ENCODE measurements around the gene ELL. TPM values are rescaled to one million over a fixed set of nuclear protein-coding genes. Genes with fewer than 3 reads are reported as not detected.

The ELL gene
- total and polyA plus RNA-seq, 9 of the 15 experiments (the other 6 are each of a cell fraction or from before 2014, with no cell fraction given) = 0.24 to 22.5 (median 4.1) TPM

- peak; percentile 33; the same call in 1 of the 2 replicates for TF ChIP-seq PKNOX1 (IDR thresholded peaks at IDR 0.05)
- no peak for TF ChIP-seq RHOXF2B (CRISPR knock-in tag; conservative IDR thresholded peaks at IDR 0.05)
- peak; percentile 77 for TF ChIP-seq RB1 (IDR thresholded peaks at IDR 0.05; ENCODE audit: low read depth)
- TF ChIP-seq, protein P1, sequence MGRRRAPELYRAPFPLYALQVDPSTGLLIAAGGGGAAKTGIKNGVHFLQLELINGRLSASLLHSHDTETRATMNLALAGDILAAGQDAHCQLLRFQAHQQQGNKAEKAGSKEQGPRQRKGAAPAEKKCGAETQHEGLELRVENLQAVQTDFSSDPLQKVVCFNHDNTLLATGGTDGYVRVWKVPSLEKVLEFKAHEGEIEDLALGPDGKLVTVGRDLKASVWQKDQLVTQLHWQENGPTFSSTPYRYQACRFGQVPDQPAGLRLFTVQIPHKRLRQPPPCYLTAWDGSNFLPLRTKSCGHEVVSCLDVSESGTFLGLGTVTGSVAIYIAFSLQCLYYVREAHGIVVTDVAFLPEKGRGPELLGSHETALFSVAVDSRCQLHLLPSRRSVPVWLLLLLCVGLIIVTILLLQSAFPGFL (CRISPR knock-in tag; IDR thresholded peaks at IDR 0.05) = no peak
- peak; percentile 92 to 94 (median 93) for TF ChIP-seq CTCF (IDR thresholded peaks at IDR 0.05 in 2 of 3, conservative IDR thresholded peaks at IDR 0.05 in 1 of 3; ENCODE audit: insufficient read depth in 2 of 3, low read depth in 1 of 3, low read length in 3 of 3)
- 0 out of 2 replicates have a peak, but pooled peaks have one; percentile 42 for TF ChIP-seq KLF16 (IDR thresholded peaks at IDR 0.05)
- TF ChIP-seq ZNF384 (IDR thresholded peaks at IDR 0.05; ENCODE audit: low read depth, low read length) = 0 out of 2 replicates have a peak, but pooled peaks have one; percentile 18
- 0 out of 2 replicates have a peak, but pooled peaks have one; percentile 15 for TF ChIP-seq BHLHE40 (IDR thresholded peaks at IDR 0.05; ENCODE audit: low read length)
- TF ChIP-seq, protein P2, sequence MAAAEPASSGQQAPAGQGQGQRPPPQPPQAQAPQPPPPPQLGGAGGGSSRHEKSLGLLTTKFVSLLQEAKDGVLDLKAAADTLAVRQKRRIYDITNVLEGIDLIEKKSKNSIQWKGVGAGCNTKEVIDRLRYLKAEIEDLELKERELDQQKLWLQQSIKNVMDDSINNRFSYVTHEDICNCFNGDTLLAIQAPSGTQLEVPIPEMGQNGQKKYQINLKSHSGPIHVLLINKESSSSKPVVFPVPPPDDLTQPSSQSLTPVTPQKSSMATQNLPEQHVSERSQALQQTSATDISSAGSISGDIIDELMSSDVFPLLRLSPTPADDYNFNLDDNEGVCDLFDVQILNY (CRISPR knock-in tag; IDR thresholded peaks at IDR 0.05) = 0 out of 2 replicates have a peak, but pooled peaks have one; percentile 62
- TF ChIP-seq, protein P3, sequence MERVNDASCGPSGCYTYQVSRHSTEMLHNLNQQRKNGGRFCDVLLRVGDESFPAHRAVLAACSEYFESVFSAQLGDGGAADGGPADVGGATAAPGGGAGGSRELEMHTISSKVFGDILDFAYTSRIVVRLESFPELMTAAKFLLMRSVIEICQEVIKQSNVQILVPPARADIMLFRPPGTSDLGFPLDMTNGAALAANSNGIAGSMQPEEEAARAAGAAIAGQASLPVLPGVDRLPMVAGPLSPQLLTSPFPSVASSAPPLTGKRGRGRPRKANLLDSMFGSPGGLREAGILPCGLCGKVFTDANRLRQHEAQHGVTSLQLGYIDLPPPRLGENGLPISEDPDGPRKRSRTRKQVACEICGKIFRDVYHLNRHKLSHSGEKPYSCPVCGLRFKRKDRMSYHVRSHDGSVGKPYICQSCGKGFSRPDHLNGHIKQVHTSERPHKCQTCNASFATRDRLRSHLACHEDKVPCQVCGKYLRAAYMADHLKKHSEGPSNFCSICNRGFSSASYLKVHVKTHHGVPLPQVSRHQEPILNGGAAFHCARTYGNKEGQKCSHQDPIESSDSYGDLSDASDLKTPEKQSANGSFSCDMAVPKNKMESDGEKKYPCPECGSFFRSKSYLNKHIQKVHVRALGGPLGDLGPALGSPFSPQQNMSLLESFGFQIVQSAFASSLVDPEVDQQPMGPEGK (CRISPR knock-in tag; IDR thresholded peaks at IDR 0.05; ENCODE audit: borderline replicate concordance) = no peak
- TF ChIP-seq, protein P4, sequence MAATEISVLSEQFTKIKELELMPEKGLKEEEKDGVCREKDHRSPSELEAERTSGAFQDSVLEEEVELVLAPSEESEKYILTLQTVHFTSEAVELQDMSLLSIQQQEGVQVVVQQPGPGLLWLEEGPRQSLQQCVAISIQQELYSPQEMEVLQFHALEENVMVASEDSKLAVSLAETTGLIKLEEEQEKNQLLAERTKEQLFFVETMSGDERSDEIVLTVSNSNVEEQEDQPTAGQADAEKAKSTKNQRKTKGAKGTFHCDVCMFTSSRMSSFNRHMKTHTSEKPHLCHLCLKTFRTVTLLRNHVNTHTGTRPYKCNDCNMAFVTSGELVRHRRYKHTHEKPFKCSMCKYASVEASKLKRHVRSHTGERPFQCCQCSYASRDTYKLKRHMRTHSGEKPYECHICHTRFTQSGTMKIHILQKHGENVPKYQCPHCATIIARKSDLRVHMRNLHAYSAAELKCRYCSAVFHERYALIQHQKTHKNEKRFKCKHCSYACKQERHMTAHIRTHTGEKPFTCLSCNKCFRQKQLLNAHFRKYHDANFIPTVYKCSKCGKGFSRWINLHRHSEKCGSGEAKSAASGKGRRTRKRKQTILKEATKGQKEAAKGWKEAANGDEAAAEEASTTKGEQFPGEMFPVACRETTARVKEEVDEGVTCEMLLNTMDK (IDR thresholded peaks at IDR 0.05; ENCODE audit: borderline replicate concordance, insufficient read depth, low read depth, low read length, poor library complexity, severe bottlenecking) = peak; percentile 97
- TF ChIP-seq HCFC1 (IDR thresholded peaks at IDR 0.05; ENCODE audit: low read depth, low read length) = 0 out of 2 replicates have a peak, but pooled peaks have one; percentile 35
- TF ChIP-seq NR3C1 (CRISPR knock-in tag; IDR thresholded peaks at IDR 0.05) = no peak
- peak in 1 of 3 experiments; percentile 54 for TF ChIP-seq YY1 (IDR thresholded peaks at IDR 0.05; ENCODE audit: borderline replicate concordance in 1 of 3, control insufficient read depth in 1 of 3, extremely low read depth in 1 of 3, insufficient read depth in 3 of 3, insufficient read length in 1 of 3, insufficient replicate concordance in 2 of 3, low read depth in 1 of 3, low read length in 2 of 3)
These were observed 70.7 kb downstream of the ELL start (continued) for GRCh38 chr19:18450931-18451836.
